Dendritic cell treated with granulocyte-macrophage colony-stimulating factor and Interleukin-4, amounts not matched to agents 40 ng/mL and 50 ng/mL, for 4 days (primary cell): ENCODE data around the gene NUDT16L1.
A peak's percentile ranks its signal among the peaks of the same experiment; 100 is the strongest.
"Not testable (repeated sequence)": the region's sequence is repeated elsewhere in the genome, so short reads cannot be mapped to it uniquely, and the experiment has no call there.

Experiments used
- H3K27ac Mint-ChIP-seq: one replicate; pipeline ENCODE4 v1.8.0; 2022; ENCODE audit warnings: mild to moderate bottlenecking, mixed read lengths
- H3K27me3 Mint-ChIP-seq: one replicate; pipeline ENCODE4 v1.8.0; 2022; ENCODE audit warnings: mild to moderate bottlenecking, mixed read lengths
- H3K36me3 Mint-ChIP-seq: one replicate; pipeline ENCODE4 v1.8.0; 2022; ENCODE audit warnings: low read depth, mixed read lengths
- H3K4me1 Mint-ChIP-seq: one replicate; pipeline ENCODE4 v1.8.0; 2022; ENCODE audit warnings: low read depth, mixed read lengths
- H3K4me3 Mint-ChIP-seq: one replicate; pipeline ENCODE4 v1.8.0; 2022; ENCODE audit warnings: mild to moderate bottlenecking, moderate library complexity, mixed read lengths
- H3K9me3 Mint-ChIP-seq: one replicate; pipeline ENCODE4 v1.8.0; 2022; ENCODE audit warnings: mixed read lengths
- intact Hi-C: fragments of 100-400 bp; cut with micrococcal nuclease; formaldehyde crosslinking; loops from one replicate; pipeline ENCODE4 v1.15.0; 2022

Gene NUDT16L1

GRCh38 chr16:4723071-4723767 is 29.9 kb downstream of the NUDT16L1 start:
- H3K36me3 Mint-ChIP-seq = peaks cover 50% of the 10 kb centered on the region
- H3K27ac Mint-ChIP-seq = no peak overlapping the region
- peaks cover 7% of the 10 kb centered on the region for H3K4me1 Mint-ChIP-seq
- H3K4me3 Mint-ChIP-seq = no peak overlapping the region
- H3K9me3 Mint-ChIP-seq = no peaks in the 10 kb centered on the region
- H3K27me3 Mint-ChIP-seq = no peaks in the 10 kb centered on the region
- intact Hi-C loops = no loop called here

DNA sequence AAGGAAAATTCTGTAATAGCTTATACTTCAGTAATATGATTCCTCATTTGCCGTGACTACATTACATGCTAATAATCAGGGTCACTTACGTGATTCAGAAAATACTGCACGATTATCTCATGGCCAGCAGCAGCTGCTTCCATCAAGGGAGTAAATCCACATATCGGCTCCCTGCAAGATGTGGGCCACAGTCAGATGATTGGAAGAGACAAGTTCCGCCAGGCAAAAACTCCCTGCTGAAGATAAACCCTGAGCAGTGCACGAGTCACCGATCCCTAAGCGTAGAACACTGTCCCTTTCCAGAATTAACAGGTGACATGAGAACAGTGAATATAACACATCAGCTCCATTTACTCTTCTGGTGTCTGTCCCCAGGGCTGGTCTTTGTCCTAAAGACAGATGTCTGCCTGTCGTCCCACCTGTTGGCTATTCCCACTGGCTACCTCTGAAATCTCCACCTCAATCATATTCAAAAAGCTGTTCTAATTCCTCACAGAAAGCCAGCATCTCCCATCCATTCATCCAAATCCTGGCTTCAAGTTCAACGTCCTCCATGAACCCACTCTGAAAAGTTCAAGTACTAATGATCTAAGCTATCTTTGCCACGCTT is 31.4 kb downstream of the NUDT16L1 start:
- intact Hi-C loops = no loop called here
- Mint-ChIP-seq H3K9me3 (no peaks in the 10 kb centered on the region), H3K27ac (no peak overlapping the region), H3K4me1 (peaks cover 7% of the 10 kb centered on the region), H3K4me3 (no peak overlapping the region), H3K36me3 (peaks cover 65% of the 10 kb centered on the region), H3K27me3 (no peaks in the 10 kb centered on the region)

- intact Hi-C loops = no loop called here
- H3K4me3 Mint-ChIP-seq = no peak overlapping the region
- peaks cover 70% of the 10 kb centered on the region for H3K36me3 Mint-ChIP-seq
- no peak overlapping the region for H3K27ac Mint-ChIP-seq
- H3K27me3 Mint-ChIP-seq = no peaks in the 10 kb centered on the region
- no peaks in the 10 kb centered on the region for H3K9me3 Mint-ChIP-seq
- H3K4me1 Mint-ChIP-seq = peaks cover 7% of the 10 kb centered on the region
Measured at GRCh38 chr16:4726616-4727015, 33.3 kb downstream of the NUDT16L1 start.

GRCh38 chr16:4728676-4729075 is 35.3 kb downstream of the NUDT16L1 start:
- Mint-ChIP-seq H3K4me1 (peaks cover 17% of the 10 kb centered on the region), H3K9me3 (no peaks in the 10 kb centered on the region), H3K4me3 (no peak overlapping the region), H3K27me3 (no peaks in the 10 kb centered on the region), H3K27ac (no peak overlapping the region), H3K36me3 (peaks cover 50% of the 10 kb centered on the region)
- intact Hi-C loops = no loop called here

GRCh38 chr16:4729876-4730275 is 36.5 kb downstream of the NUDT16L1 start:
- Mint-ChIP-seq H3K9me3 (no peaks in the 10 kb centered on the region), H3K27ac (no peak overlapping the region), H3K36me3 (peaks cover 59% of the 10 kb centered on the region), H3K4me3 (no peak overlapping the region), H3K4me1 (peaks cover 18% of the 10 kb centered on the region), H3K27me3 (no peaks in the 10 kb centered on the region)
- intact Hi-C loops = no loop called here

GRCh38 chr16:4733211-4733742 is 39.9 kb downstream of the NUDT16L1 start:
- no peaks in the 10 kb centered on the region for H3K9me3 Mint-ChIP-seq
- peak overlapping the region; percentile 99 for H3K4me3 Mint-ChIP-seq
- H3K27ac Mint-ChIP-seq = peak overlapping the region; percentile 91
- H3K27me3 Mint-ChIP-seq = no peaks in the 10 kb centered on the region
- peaks cover 20% of the 10 kb centered on the region for H3K4me1 Mint-ChIP-seq
- intact Hi-C loops = no loop called here
- peaks cover 34% of the 10 kb centered on the region for H3K36me3 Mint-ChIP-seq

- peaks cover 20% of the 10 kb centered on the region for H3K4me1 Mint-ChIP-seq
- H3K27ac Mint-ChIP-seq = peak overlapping the region; percentile 91
- H3K4me3 Mint-ChIP-seq = peak overlapping the region; percentile 99
- H3K9me3 Mint-ChIP-seq = no peaks in the 10 kb centered on the region
- peaks cover 30% of the 10 kb centered on the region for H3K36me3 Mint-ChIP-seq
- intact Hi-C loops = loop anchor here (1.0 to 2.0 kb wide), 3 partner anchors 35 to 69 kb away; partner anchors contain the start of genes NUDT16L1 and ROGDI
- no peaks in the 10 kb centered on the region for H3K27me3 Mint-ChIP-seq
Measured at GRCh38 chr16:4733747-4734062, 40.3 kb downstream of the NUDT16L1 start.

DNA sequence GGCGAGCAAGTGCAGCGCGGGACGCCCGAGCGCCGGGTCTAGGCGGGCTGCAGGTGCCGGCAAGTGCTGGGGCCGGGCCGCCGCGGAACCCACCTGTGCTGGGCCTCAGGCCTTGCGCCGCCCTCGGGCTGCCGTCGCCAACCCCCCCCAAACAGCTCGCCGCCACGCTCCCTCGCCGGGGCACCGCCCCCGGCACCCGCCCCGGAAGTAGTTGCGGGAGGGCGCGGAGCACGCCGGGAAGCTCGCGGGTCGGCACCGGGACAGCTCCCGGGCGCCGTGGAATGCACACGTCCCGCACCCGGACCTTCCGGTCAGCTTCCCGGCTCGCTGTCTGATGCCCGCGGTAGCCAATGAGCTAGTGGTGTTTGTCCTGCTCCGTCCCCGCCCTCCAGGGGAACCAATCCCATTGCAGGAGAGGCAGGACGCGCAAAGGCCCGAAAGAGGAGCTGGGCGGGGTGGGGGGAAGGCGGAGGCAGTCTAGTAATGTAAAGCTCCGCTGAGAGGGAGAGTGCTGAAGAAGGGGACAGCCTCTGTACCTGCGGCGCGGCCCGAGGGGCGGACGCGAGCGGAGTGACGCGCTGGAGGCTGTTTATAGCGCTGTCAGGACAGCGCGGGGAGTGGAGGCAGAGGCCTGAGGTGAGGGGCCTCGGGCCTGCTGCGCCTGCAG is 40.8 kb downstream of the NUDT16L1 start, which contains the start of the genes ANKS3 and DNAAF8:
Gene ANKS3, minus strand, starts transcription at position 209 of the 667 bp plus-strand sequence. CDS start 4,122 bp downstream, outside the sequence.
Gene DNAAF8, plus strand, starts transcription at position 475 of the 667 bp plus-strand sequence. CDS start 1,978 bp downstream, outside the sequence.
- intact Hi-C loops = loop anchor here (1.0 to 2.0 kb wide), 3 partner anchors 34 to 69 kb away; partner anchors contain the start of genes NUDT16L1 and ROGDI
- no peaks in the 10 kb centered on the region for H3K27me3 Mint-ChIP-seq
- H3K4me3 Mint-ChIP-seq = peak within 1 kb of the TSS; percentile 99
- H3K9me3 Mint-ChIP-seq = no peaks in the 10 kb centered on the region
- peaks cover 20% of the 10 kb centered on the region for H3K4me1 Mint-ChIP-seq
- peaks cover 25% of the 10 kb centered on the region for H3K36me3 Mint-ChIP-seq
- H3K27ac Mint-ChIP-seq = peak within 1 kb of the TSS; percentile 91

DNA sequence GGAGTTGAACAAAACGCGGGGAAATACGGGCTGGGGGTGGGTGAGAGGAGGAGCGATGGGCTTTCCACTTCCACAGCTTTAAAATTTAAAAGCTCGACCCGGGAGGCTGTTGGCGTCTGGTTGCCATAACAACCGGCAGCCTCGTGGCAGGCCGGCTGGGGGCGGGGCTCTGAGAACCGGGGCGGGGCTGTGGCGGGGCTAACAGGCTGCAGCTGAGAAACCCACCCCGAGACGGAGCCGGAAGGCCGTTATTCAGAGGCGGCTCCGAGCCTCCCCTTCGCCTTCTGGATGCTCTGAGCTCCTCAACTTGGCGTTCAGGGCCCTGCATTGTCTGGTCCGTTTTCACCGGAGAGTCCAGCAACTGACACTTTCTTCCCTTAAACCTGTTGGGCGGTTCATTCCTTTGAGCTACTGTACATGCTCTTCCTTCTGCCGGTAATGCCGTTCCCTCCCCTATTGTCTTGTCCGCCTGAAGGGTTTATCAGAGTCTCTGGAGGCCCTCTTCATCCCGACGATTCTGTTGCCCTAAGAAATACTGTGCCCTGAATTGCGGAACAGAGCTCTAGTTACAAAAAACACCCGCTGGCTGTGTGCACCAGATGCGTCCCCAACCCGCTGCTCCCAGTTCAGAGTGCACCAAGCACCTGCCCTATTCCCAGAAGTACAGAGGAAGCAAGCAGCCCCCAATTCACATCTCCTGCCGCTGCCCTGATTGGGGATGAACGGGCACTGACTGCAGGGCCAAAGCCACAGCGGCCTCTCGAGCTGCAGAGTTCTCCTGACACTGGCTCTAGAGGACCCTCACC is 41.6 kb downstream of the NUDT16L1 start:
- H3K9me3 Mint-ChIP-seq = no peaks in the 10 kb centered on the region
- no peaks in the 10 kb centered on the region for H3K27me3 Mint-ChIP-seq
- H3K4me1 Mint-ChIP-seq = peaks cover 20% of the 10 kb centered on the region
- peak overlapping the region; percentile 91 for H3K27ac Mint-ChIP-seq
- H3K36me3 Mint-ChIP-seq = peaks cover 17% of the 10 kb centered on the region
- H3K4me3 Mint-ChIP-seq = peak overlapping the region; percentile 99
- intact Hi-C loops = loop anchor here (1.0 to 2.0 kb wide), 3 partner anchors 33 to 68 kb away; partner anchors contain the start of genes NUDT16L1 and ROGDI

DNA sequence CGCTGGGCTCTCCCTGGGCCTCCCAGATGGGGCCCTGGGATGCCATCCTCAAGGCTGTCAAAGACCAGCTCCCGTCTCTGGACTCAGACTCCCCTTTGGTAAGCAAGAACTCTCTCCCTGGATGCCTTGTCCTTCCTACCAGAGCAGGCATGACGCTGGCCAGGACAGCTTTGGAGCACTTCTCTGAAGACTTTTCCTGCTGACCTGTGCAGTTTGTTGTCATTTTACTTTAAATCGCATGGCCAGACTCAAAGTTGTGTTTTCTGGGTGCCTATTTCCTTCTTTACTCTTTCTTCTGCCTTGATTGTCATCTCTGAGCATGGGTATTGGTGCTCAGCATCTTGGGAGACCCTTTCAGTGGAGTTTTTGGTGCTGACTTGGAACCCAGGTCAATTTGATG is 43.2 kb downstream of the NUDT16L1 start:
- no peaks in the 10 kb centered on the region for H3K27me3 Mint-ChIP-seq
- H3K9me3 Mint-ChIP-seq = no peaks in the 10 kb centered on the region
- H3K36me3 Mint-ChIP-seq = peaks cover 13% of the 10 kb centered on the region
- intact Hi-C loops = no loop called here
- H3K4me1 Mint-ChIP-seq = peaks cover 20% of the 10 kb centered on the region
- H3K27ac Mint-ChIP-seq = no peak overlapping the region
- no peak overlapping the region for H3K4me3 Mint-ChIP-seq

GRCh38 chr16:4737545-4737944 is 44.2 kb downstream of the NUDT16L1 start:
- peaks cover 15% of the 10 kb centered on the region for H3K4me1 Mint-ChIP-seq
- H3K36me3 Mint-ChIP-seq = peaks cover 13% of the 10 kb centered on the region
- intact Hi-C loops = no loop called here
- no peaks in the 10 kb centered on the region for H3K9me3 Mint-ChIP-seq
- H3K27me3 Mint-ChIP-seq = peaks cover 6% of the 10 kb centered on the region
- no peak overlapping the region for H3K27ac Mint-ChIP-seq
- no peak overlapping the region for H3K4me3 Mint-ChIP-seq

GRCh38 chr16:4738370-4738769 is 45.0 kb downstream of the NUDT16L1 start:
- H3K4me3 Mint-ChIP-seq, H3K9me3 Mint-ChIP-seq, H3K27ac Mint-ChIP-seq, intact Hi-C loops: not testable (repeated sequence)
- Mint-ChIP-seq H3K27me3 (peaks cover 13% of the 10 kb centered on the region), H3K36me3 (peaks cover 13% of the 10 kb centered on the region), H3K4me1 (peaks cover 18% of the 10 kb centered on the region)

GRCh38 chr16:4743226-4743878 is 50.0 kb downstream of the NUDT16L1 start:
- no peaks in the 10 kb centered on the region for H3K9me3 Mint-ChIP-seq
- peaks cover 28% of the 10 kb centered on the region for H3K27me3 Mint-ChIP-seq
- peaks cover 7% of the 10 kb centered on the region for H3K36me3 Mint-ChIP-seq
- peaks cover 13% of the 10 kb centered on the region for H3K4me1 Mint-ChIP-seq
- H3K27ac Mint-ChIP-seq = no peak overlapping the region
- intact Hi-C loops = no loop called here
- peak overlapping the region; percentile 46 for H3K4me3 Mint-ChIP-seq
